Neural cell (in vitro differentiated cells): ENCODE measurements around the gene SNX27. TPM values are rescaled to one million over a fixed set of nuclear protein-coding genes. Genes with fewer than 3 reads are reported as not detected.
A peak's percentile ranks its signal among the peaks of the same experiment; 100 is the strongest.

Experiments used
- H2AFZ ChIP-seq: fragments of 200-600, 300-800 bp; sonication (generic), shearing (Covaris generic); 2 replicates; pipeline ENCODE4 v1.6.0; 2014; ENCODE audit warnings: low read depth, mild to moderate bottlenecking, antibody characterized with exemption, low read length, moderate library complexity
- H3F3A ChIP-seq: fragments of 200-600 bp; shearing (Covaris generic); 2 replicates; pipeline ENCODE4 v1.6.1; 2016; ENCODE audit warnings: mild to moderate bottlenecking, moderate library complexity, mixed read lengths, antibody characterized with exemption, low read length; ENCODE audit not compliant: insufficient read depth, poor library complexity, severe bottlenecking
- H3K27ac ChIP-seq: fragments of 200-600, 300-800 bp; sonication (generic), shearing (Covaris generic); 2 replicates; pipeline ENCODE4 v1.5.1; 2014; ENCODE audit warnings: mild to moderate bottlenecking, low read length, moderate library complexity
- H3K27me3 ChIP-seq: fragments of 300-800, 200-600 bp; sonication (generic), shearing (Covaris generic); 2 replicates; pipeline ENCODE4 v1.6.0; 2014; ENCODE audit warnings: mild to moderate bottlenecking, low read depth, low read length, moderate library complexity; ENCODE audit not compliant: insufficient read depth
- H3K36me3 ChIP-seq: fragments of 300-800, 200-600 bp; sonication (generic), shearing (Covaris generic); 2 replicates; pipeline ENCODE4 v1.5.1; 2014; ENCODE audit warnings: mild to moderate bottlenecking, antibody characterized with exemption, low read length, moderate library complexity; ENCODE audit not compliant: insufficient read depth
- H3K4me2 ChIP-seq: fragments of 300-800, 200-600 bp; sonication (generic), shearing (Covaris generic); 2 replicates; pipeline ENCODE4 v1.6.0; 2014; ENCODE audit warnings: mild to moderate bottlenecking, low read length
- H3K4me3 ChIP-seq: fragments of 300-800, 200-600 bp; sonication (generic), shearing (Covaris generic); 2 replicates; pipeline ENCODE4 v1.5.1; 2014; ENCODE audit warnings: mild to moderate bottlenecking, low read length, moderate library complexity
- H3K79me2 ChIP-seq: fragments of 200-600 bp; shearing (Covaris generic); replicated peaks from 2 replicates; pipeline ENCODE4 v1.6.0; 2014; ENCODE audit warnings: mild to moderate bottlenecking, low read length, moderate library complexity; ENCODE audit not compliant: insufficient read depth
- H3K9ac ChIP-seq: fragments of 300-800, 200-600 bp; sonication (generic), shearing (Covaris generic); 2 replicates; pipeline ENCODE4 v1.6.1; 2016; ENCODE audit warnings: mild to moderate bottlenecking, low read length, mixed read lengths
- H3K9me2 ChIP-seq: fragments of 200-600 bp; shearing (Covaris generic); 2 replicates; pipeline ENCODE4 v1.6.1; 2016; ENCODE audit warnings: mild to moderate bottlenecking, low read length, mixed read lengths; ENCODE audit not compliant: insufficient read depth
- H3K9me3 ChIP-seq: fragments of 200-600, 300-800 bp; sonication (generic), shearing (Covaris generic); 2 replicates; pipeline ENCODE4 v1.6.1; 2016; ENCODE audit warnings: mild to moderate bottlenecking, mixed run types, low read length, moderate library complexity, mixed read lengths
- H4K20me1 ChIP-seq: fragments of 200-600 bp; shearing (Covaris generic); 2 replicates; pipeline ENCODE4 v1.6.1; 2016; ENCODE audit warnings: mild to moderate bottlenecking, mixed run types; ENCODE audit not compliant: insufficient read depth
- CTCF ChIP-seq: fragments of 450-650 bp; IDR thresholded peaks from 2 replicates; pipeline ENCODE4 v1.5.1; 2014; ENCODE audit warnings: antibody characterized with exemption, mild to moderate bottlenecking, moderate library complexity; ENCODE audit not compliant: poor library complexity, severe bottlenecking
- EP300 ChIP-seq: fragments of 450-650 bp; conservative IDR thresholded peaks from 2 replicates; pipeline ENCODE4 v1.6.1; 2014; ENCODE audit warnings: antibody characterized with exemption, mild to moderate bottlenecking, moderate library complexity; ENCODE audit not compliant: poor library complexity, severe bottlenecking
- EZH2 ChIP-seq: fragments of 200-600, 300-800 bp; shearing (Covaris generic), sonication (generic); IDR thresholded peaks from 2 replicates; pipeline ENCODE4 v1.6.1; 2014; ENCODE audit warnings: antibody characterized with exemption, low read length, borderline replicate concordance, mild to moderate bottlenecking; ENCODE audit not compliant: insufficient read depth, poor library complexity, severe bottlenecking
- MXI1 ChIP-seq: fragments of 450-650 bp; conservative IDR thresholded peaks from 2 replicates; pipeline ENCODE4 v1.6.1; 2014; ENCODE audit warnings: antibody characterized with exemption, mild to moderate bottlenecking; ENCODE audit not compliant: poor library complexity, severe bottlenecking
- POLR2AphosphoS5 ChIP-seq: IDR thresholded peaks from 2 replicates; pipeline ENCODE4 v1.6.1; 2012
- RAD21 ChIP-seq: fragments of 450-650 bp; conservative IDR thresholded peaks from 2 replicates; pipeline ENCODE4 v1.6.1; 2014; ENCODE audit warnings: antibody characterized with exemption, mild to moderate bottlenecking, moderate library complexity
- REST ChIP-seq: IDR thresholded peaks from 2 replicates; pipeline ENCODE4 v1.6.1; 2012; ENCODE audit warnings: borderline replicate concordance
- SMC3 ChIP-seq: fragments of 450-650 bp; conservative IDR thresholded peaks from 2 replicates; pipeline ENCODE4 v1.6.1; 2014; ENCODE audit warnings: antibody characterized with exemption, mild to moderate bottlenecking, moderate library complexity; ENCODE audit not compliant: poor library complexity
- TAF1 ChIP-seq: IDR thresholded peaks from 2 replicates; pipeline ENCODE4 v1.6.1; 2012; ENCODE audit warnings: low read depth
- polyA plus RNA-seq: library from polyadenylated mRNA; depleted of rRNA; stranded (reverse); fragments of >200 nt; gene quantifications from 2 replicates; pipeline ENCODE4 v1.2.3, GENCODE V29; 2014

SNX27 gene
- polyA plus RNA-seq, 1 donor from 2014 or later: 30.2 TPM

GRCh38 chr1:151723726-151724370, 112.0 kb downstream of the SNX27 start:
- Histone ChIP-seq H4K20me1 (no peaks in the 10 kb centered on the region), H3F3A (no peaks in the 10 kb centered on the region), H3K79me2 (no peaks in the 10 kb centered on the region), H3K4me2 (no peak overlapping the region), H3K4me3 (no peak overlapping the region), H3K27me3 (no peaks in the 10 kb centered on the region), H3K9me3 (no peaks in the 10 kb centered on the region), H3K36me3 (no peaks in the 10 kb centered on the region), H2AFZ (no peak overlapping the region), H3K27ac (no peak overlapping the region), H3K9ac (no peak overlapping the region), H3K9me2 (no peaks in the 10 kb centered on the region)
- TF ChIP-seq CTCF: no peak
- no peak for TF ChIP-seq MXI1
- no peak for TF ChIP-seq TAF1
- TF ChIP-seq EP300: no peak
- no peak for TF ChIP-seq SMC3
- no peak for TF ChIP-seq EZH2

GRCh38 chr1:151728151-151729054, 116.6 kb downstream of the SNX27 start:
- Histone ChIP-seq H3K9me3 (no peaks in the 10 kb centered on the region), H3K4me3 (peak overlapping the region; percentile 15), H3K9me2 (no peaks in the 10 kb centered on the region), H4K20me1 (no peaks in the 10 kb centered on the region), H3K79me2 (no peaks in the 10 kb centered on the region), H3K36me3 (no peaks in the 10 kb centered on the region), H3K4me2 (no peak overlapping the region), H2AFZ (peak overlapping the region; percentile 9), H3K9ac (peak overlapping the region; percentile 35), H3K27ac (peak overlapping the region; percentile 5), H3K27me3 (no peaks in the 10 kb centered on the region), H3F3A (no peaks in the 10 kb centered on the region)
- TF ChIP-seq RAD21: no peak
- TF ChIP-seq TAF1: no peak
- no peak for TF ChIP-seq EZH2
- TF ChIP-seq POLR2AphosphoS5: no peak
- TF ChIP-seq CTCF: no peak
- TF ChIP-seq MXI1: no peak
- no peak for TF ChIP-seq SMC3
- no peak for TF ChIP-seq REST
- no peak for TF ChIP-seq EP300
